ENCODE data around the gene RRAD. TPM values are rescaled to one million over a fixed set of nuclear protein-coding genes. Genes with fewer than 3 reads are reported as not detected.
A peak's percentile ranks its signal among the peaks of the same experiment; 100 is the strongest.

RRAD gene
- total RNA-seq, 1 donor, result 12.5 TPM

DNA sequence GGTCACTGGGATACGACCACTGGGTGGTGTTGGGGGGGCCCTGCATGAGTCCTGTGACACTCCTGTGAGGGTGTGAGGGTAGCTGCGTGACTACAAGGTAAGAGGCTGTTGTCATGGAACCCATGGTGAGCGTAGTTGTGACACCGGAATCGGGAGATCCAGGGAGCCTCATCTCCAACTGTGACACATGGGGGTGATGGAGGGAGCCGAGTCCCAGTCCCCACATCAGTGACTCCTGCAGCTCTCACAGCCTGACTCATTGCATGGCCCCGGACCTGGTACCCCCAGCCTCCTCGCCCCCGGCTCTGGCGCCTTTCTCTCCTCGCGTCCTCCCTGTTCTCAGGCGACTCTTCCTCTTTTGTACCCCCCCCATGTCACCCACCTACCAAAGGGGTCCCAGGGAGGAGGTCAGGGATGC, 20.9 kb downstream of the RRAD start:
- no peak for DNase-seq (ENCODE audit: low read depth)
- TF ChIP-seq, protein P1, sequence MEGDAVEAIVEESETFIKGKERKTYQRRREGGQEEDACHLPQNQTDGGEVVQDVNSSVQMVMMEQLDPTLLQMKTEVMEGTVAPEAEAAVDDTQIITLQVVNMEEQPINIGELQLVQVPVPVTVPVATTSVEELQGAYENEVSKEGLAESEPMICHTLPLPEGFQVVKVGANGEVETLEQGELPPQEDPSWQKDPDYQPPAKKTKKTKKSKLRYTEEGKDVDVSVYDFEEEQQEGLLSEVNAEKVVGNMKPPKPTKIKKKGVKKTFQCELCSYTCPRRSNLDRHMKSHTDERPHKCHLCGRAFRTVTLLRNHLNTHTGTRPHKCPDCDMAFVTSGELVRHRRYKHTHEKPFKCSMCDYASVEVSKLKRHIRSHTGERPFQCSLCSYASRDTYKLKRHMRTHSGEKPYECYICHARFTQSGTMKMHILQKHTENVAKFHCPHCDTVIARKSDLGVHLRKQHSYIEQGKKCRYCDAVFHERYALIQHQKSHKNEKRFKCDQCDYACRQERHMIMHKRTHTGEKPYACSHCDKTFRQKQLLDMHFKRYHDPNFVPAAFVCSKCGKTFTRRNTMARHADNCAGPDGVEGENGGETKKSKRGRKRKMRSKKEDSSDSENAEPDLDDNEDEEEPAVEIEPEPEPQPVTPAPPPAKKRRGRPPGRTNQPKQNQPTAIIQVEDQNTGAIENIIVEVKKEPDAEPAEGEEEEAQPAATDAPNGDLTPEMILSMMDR (IDR thresholded peaks at IDR 0.05; ENCODE audit: insufficient read depth, low read depth, low read length), result no peak
- no peak overlapping the region for H3K4me3 ChIP-seq (ENCODE audit: low read depth, low read length)

DNA sequence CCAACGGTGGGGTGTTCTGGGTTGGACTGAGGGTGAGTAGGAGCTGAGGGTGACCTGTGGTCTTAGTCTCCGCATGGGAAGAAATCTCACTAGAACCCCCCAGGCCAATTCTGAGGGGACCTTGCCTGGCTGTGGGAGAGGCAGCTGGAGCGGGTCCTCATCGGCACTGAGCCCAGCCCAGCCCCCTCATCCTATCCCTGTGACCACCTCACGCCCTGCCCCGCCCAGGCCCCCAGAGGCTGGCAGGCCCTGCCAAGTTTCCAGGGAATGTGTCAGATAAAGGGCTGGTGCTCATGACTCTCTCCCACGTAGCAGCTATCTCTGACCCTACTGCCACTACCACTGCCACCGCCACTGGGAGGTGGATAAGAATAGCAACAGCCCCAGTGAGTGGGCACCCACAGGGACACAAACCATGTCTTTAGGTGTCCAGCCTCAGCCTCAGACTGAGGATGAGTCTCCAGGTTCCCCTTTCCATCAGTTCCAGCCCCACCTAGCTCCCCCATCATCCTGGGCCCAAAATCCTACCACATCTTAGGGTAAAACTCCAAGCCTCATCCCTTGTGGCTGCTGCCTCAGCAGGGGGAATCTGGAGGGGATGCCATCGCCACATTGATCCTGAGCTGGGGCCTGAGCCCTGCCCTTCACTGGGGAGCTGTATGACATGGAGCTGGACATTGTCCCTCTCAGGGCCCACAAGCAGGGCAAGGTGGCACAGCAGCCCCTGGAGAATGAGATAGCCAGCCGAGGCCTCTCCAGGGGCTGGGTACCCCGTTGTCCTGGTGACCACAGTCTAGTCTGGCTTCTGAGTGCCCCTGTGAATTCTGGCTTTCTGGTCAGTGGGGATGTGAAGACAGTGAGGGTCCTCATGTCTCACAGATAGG, 21.5 kb downstream of the RRAD start:
- DNase-seq (ENCODE audit: low read depth), result no peak

DNA sequence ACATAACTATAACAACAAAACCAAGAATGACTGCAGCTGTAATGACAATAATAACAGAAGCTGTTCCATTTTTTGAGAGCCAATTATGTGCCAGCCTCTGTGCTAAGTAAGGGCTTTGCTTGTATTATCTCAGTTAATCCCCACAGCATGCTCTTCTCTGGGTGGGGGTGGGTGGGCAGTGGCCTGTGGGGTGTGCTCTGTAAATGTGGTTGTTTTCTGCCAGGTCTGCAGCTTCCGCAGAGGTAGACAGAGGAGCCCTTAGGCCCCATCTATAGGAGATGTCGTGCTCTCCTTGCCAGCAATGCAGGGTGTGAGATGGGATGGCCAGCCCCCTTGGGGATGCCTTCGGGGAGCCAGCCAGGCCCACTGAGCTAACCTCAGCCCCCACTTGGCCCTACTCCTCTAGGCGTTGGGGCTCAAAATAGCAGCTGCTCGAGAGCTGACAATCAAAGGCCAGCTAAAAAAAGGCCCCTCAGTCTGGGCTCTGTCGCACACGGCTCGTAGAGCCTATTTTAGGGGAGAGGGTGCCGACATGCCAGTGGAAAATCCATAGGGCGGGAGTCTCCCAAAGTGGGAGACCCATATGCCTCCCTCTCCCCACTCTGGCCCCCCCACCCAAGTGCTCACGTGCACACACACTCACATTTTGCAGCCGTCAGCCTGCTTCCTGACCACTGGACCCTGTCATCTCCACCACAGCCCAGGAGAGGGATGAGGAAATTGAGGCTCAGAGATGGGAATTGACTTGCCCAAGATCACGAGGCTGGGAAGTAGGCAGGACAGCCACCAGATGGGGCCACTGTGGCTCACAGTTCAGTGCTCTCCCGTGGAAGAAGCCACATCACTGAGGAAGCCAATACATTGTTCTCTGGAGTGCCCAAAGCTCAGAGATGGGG, 22.4 kb downstream of the RRAD start:
- no peak overlapping the region for H3K4me3 ChIP-seq (ENCODE audit: low read depth, low read length)
- DNase-seq (ENCODE audit: low read depth), result no peak
- TF ChIP-seq, protein P1 (IDR thresholded peaks at IDR 0.05; ENCODE audit: insufficient read depth, low read depth, low read length), result no peak

More for the DNA sequence above, 21.5 kb downstream of the RRAD start:
- H3K4me3 ChIP-seq (ENCODE audit: low read depth, low read length), result no peak overlapping the region
- TF ChIP-seq, protein P1 (IDR thresholded peaks at IDR 0.05; ENCODE audit: insufficient read depth, low read depth, low read length), result no peak

DNA sequence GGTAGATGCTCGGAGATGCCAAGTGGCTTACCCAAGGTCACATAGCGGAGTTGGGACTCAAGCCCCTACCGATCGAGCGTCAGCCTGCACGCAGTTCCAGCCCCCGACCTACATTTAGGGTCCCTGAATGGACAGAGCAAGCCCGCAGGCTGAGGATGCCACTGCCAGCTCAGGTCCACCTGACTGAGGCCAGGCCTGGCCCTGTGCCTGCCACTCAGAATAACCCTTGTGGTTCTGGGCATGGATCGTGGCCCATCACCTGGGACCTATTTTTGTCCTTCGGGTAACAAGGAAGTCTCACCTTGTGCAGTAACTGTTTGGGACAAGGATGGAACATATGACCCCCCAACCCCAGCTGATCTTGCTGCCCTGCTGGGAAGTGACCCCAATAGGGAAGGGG, 23.7 kb downstream of the RRAD start:
- DNase-seq (ENCODE audit: low read depth), result no peak
- TF ChIP-seq, protein P1 (IDR thresholded peaks at IDR 0.05; ENCODE audit: insufficient read depth, low read depth, low read length), result no peak
- H3K4me3 ChIP-seq (ENCODE audit: low read depth, low read length), result no peak overlapping the region

DNA sequence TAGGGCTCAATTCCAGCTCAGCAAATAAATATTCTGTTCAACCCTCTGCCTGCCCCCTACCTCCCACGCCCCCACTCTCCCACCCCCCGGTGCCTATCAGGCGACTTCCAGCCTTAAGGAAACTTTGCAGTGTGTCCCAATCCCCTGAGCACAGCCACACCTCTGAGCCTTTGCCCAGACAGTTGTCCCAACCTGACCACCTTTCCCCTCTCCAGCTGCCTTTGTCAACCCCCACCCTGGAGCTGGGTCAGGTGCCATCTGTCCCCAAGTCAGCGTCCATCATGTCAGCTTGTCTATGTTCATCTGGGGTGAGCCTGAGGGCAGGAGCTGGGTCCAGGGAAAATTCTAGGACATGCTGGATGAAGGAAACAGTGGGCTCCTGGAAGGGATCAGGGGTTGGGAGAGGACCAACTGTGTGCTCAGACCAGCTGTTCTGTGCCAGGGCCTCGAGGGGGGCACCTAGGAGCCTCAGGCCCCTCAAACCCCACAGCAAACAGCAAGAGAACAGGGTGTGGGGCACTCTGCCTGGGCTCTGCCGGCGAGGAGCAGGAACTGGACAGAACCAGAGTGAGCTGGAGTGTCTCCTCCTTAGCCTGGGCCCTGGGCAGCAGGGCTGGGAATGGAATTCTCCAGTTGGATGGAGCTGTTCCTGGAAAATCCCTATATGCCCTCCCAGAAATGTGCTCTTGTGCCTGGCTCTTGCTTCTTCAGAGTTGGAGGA, 24.5 kb downstream of the RRAD start:
- DNase-seq (ENCODE audit: low read depth), result no peak
- TF ChIP-seq, protein P1 (IDR thresholded peaks at IDR 0.05; ENCODE audit: insufficient read depth, low read depth, low read length), result no peak
- no peak overlapping the region for H3K4me3 ChIP-seq (ENCODE audit: low read depth, low read length)

DNA sequence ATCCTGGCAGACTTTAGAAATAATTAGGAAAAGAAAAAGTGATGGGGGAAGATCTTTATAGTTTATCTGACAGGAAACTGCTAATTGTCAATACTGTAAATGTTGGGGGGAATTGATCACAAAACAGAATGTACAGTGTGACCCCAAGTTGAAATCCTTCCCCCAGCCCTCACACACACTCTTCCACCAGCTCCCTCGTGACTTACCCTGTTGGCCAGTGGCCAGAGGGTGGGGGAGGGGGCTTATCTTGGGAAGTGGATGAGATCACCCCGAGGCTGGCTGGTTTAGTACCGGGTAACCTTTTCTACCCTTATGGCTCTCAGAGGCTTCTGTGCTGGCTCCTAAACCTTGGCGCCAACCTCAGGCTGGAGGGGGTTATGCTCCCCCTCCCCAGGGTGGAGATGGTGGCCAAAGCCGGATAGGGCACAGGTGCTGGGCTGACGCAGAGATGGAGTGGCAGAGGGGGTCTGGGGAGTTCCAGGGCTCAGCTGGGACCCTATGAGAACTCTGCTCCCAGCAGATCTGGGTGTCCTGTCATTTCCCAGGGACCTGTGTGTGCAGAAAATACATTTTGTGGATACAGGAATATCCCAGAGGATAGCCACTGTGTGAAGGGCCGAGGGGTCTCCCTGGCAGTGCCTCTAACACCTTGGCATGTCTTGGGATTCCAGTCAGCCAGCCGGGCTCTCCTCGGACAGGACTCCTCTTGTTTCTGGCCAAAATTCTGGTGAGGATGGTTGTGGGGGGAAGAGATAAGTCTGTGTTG, 25.2 kb downstream of the RRAD start:
- TF ChIP-seq, protein P1 (IDR thresholded peaks at IDR 0.05; ENCODE audit: insufficient read depth, low read depth, low read length), result no peak
- DNase-seq (ENCODE audit: low read depth), result peak; percentile 93
- H3K4me3 ChIP-seq (ENCODE audit: low read depth, low read length), result no peak overlapping the region

All from fibroblast of villous mesenchyme (primary cell).